ENCODE results near the gene DCP1A.
"Not testable (repeated sequence)": the region's sequence is repeated elsewhere in the genome, so short reads cannot be mapped to it uniquely, and the experiment has no call there.

The DCP1A gene

GRCh38 chr3:53261712-53262111, 85.6 kb downstream of the DCP1A start:
- DNase-seq, result no peak

GRCh38 chr3:53260286-53260785, 87.0 kb downstream of the DCP1A start:
- no peak for DNase-seq

GRCh38 chr3:53259427-53260259, 87.7 kb downstream of the DCP1A start:
- DNase-seq, result no peak

- DNase-seq, result no peak
Observed at GRCh38 chr3:53258600-53259426, 88.5 kb downstream of the DCP1A start.

GRCh38 chr3:53257465-53257864, 89.9 kb downstream of the DCP1A start:
- DNase-seq, result no peak

GRCh38 chr3:53256704-53257055, 90.7 kb downstream of the DCP1A start:
- no peak for DNase-seq

GRCh38 chr3:53255775-53256703, 91.3 kb downstream of the DCP1A start, which contains the start of gene TKT:
TSS of gene TKT (minus strand) at chr3:53256022. CDS start at chr3:53255942, 80 bp downstream.
- peak; percentile 91 for DNase-seq

GRCh38 chr3:53255423-53255774, 91.9 kb downstream of the DCP1A start:
- peak; percentile 35 for DNase-seq

GRCh38 chr3:53254509-53255422, 92.6 kb downstream of the DCP1A start:
- peak; percentile 72 for DNase-seq

- DNase-seq, result no peak
Observed at GRCh38 chr3:53253707-53254508, 93.4 kb downstream of the DCP1A start.

- not testable (repeated sequence) for DNase-seq
Observed at GRCh38 chr3:53252947-53253322, 94.4 kb downstream of the DCP1A start.

GRCh38 chr3:53252096-53252946, 95.0 kb downstream of the DCP1A start:
- no peak for DNase-seq

- DNase-seq, result no peak
Observed at GRCh38 chr3:53250881-53251605, 96.3 kb downstream of the DCP1A start.

GRCh38 chr3:53250453-53250852, 96.9 kb downstream of the DCP1A start:
- no peak for DNase-seq

GRCh38 chr3:53248161-53248560, 99.2 kb downstream of the DCP1A start:
- DNase-seq, result no peak

- no peak for DNase-seq
Observed at GRCh38 chr3:53247619-53248018, 99.7 kb downstream of the DCP1A start.

- no peak for DNase-seq
Observed at GRCh38 chr3:53244271-53244670, 103.1 kb downstream of the DCP1A start.

GRCh38 chr3:53243785-53244184, 103.6 kb downstream of the DCP1A start:
- no peak for DNase-seq

- no peak for DNase-seq
Observed at GRCh38 chr3:53243165-53243564, 104.2 kb downstream of the DCP1A start.

All from activated CD4-positive, alpha-beta T cell treated with anti-CD3 and anti-CD28 coated beads, Interleukin-2, amount 50 U/mL, for 16 hours (primary cell).